Keratinocyte (primary cell): ENCODE results near the gene TRIM21.

ENCODE experiments used
- EZH2 ChIP-seq: IDR thresholded peaks from one replicate; pipeline ENCODE4 v1.6.1; 2012; ENCODE audit warnings: inconsistent platforms, mild to moderate bottlenecking, low read length, moderate library complexity
- TF ChIP-seq, protein P1 (sequence below), 3 experiments: IDR thresholded peaks in 1 of 3; conservative IDR thresholded peaks in 1 of 3; optimal IDR thresholded peaks in 1 of 3; 2 replicates in 2 of 3; 3 replicates in 1 of 3; pipeline versions ENCODE3 to v1.5.1; 2011; ENCODE audit warnings: low read length in 3 of 3, mild to moderate bottlenecking in 3 of 3, moderate library complexity in 2 of 3, control low read depth in 1 of 3, inconsistent platforms in 1 of 3; ENCODE audit not compliant: insufficient read depth in 2 of 3; ENCODE audit errors: extremely low read depth in 1 of 3

DNA sequence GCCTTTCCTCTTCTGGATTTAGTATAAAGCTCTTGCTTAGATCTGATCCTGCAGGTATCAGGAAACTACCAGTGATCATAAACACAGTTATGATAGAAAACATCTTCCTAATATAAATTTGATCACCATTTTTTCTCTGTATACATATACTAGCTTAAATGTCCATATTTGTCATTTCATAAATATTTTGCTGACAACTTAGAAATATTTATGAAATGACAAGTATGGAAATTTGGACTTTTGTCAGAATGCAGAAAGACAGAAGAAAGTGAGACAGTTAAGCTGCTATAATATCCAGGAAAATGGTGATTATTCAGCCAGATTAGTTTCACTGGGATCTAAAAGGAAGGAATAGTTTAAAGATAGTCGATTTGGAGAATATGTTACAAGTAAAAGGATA is 22.8 kb upstream of the TRIM21 start:
- TF ChIP-seq EZH2: no peak
- TF ChIP-seq, protein P1, sequence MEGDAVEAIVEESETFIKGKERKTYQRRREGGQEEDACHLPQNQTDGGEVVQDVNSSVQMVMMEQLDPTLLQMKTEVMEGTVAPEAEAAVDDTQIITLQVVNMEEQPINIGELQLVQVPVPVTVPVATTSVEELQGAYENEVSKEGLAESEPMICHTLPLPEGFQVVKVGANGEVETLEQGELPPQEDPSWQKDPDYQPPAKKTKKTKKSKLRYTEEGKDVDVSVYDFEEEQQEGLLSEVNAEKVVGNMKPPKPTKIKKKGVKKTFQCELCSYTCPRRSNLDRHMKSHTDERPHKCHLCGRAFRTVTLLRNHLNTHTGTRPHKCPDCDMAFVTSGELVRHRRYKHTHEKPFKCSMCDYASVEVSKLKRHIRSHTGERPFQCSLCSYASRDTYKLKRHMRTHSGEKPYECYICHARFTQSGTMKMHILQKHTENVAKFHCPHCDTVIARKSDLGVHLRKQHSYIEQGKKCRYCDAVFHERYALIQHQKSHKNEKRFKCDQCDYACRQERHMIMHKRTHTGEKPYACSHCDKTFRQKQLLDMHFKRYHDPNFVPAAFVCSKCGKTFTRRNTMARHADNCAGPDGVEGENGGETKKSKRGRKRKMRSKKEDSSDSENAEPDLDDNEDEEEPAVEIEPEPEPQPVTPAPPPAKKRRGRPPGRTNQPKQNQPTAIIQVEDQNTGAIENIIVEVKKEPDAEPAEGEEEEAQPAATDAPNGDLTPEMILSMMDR (optimal IDR thresholded peaks at IDR 0.05 in 1 of 3, IDR thresholded peaks at IDR 0.05 in 1 of 3, conservative IDR thresholded peaks at IDR 0.05 in 1 of 3; ENCODE audit: extremely low read depth in 1 of 3, insufficient read depth in 2 of 3, low read length in 3 of 3): no peak
